HEK293T (cell line): ENCODE measurements around the gene ITGA11.

Source experiments
- BHLHE40 ChIP-seq: fragments of 450-650 bp; IDR thresholded peaks from 2 replicates; pipeline ENCODE4 v1.6.1; 2016; ENCODE audit warnings: mild to moderate bottlenecking, moderate library complexity, borderline replicate concordance
- CTBP1 ChIP-seq: fragments of 450-650 bp; IDR thresholded peaks from 2 replicates; pipeline ENCODE4 v1.6.1; 2016; ENCODE audit warnings: borderline replicate concordance
- HDGF ChIP-seq: fragments of 450-650 bp; IDR thresholded peaks from 2 replicates; pipeline ENCODE4 v1.6.1; 2017; ENCODE audit warnings: antibody characterized with exemption, borderline replicate concordance
- SP1 ChIP-seq: fragments of 450-650 bp; IDR thresholded peaks from 2 replicates; pipeline ENCODE4 v1.6.1; 2017
- SUZ12 ChIP-seq: fragments of 450-650 bp; IDR thresholded peaks from 2 replicates; pipeline ENCODE4 v1.6.1; 2016; ENCODE audit warnings: mild to moderate bottlenecking
- ZNF384 ChIP-seq: fragments of 450-650 bp; IDR thresholded peaks from 2 replicates; pipeline ENCODE4 v1.6.1; 2016

DNA sequence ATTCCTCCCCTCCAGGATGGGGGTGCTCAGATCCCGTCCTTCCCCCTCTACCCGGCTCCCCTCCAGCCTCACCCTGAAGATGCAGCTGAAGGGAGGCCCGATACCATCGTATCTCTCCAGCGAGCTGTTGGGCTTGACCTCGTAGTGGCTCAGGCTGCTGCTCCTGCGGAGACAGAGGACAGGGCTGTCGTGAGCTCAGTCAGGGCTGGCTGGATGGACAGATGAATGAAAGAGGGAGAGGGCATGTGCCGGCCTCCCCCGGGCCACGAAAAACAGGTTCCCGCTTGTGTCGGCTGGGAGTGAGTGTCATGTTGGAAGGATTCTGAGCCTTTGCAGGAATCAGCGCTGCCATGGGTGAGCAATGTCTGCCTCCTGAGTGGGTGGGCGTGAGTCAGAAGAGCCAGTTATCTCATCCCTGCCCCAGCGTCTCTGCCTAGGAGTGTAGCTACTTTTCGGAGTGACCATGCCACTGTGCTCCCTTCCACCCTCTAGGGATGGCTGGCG lies 119.2 kb downstream of the ITGA11 start:
- TF ChIP-seq HDGF: no peak
- no peak for TF ChIP-seq BHLHE40
- no peak for TF ChIP-seq ZNF384
- TF ChIP-seq SUZ12: no peak
- no peak for TF ChIP-seq CTBP1
- no peak for TF ChIP-seq SP1
